Heart left ventricle (tissue), 13 donors: ENCODE measurements around the gene UBXN7.

Experiments used
- POLR2A ChIP-seq, 2 donors: fragments of 450-650 bp; IDR thresholded peaks; one replicate each; pipeline ENCODE4 v1.6.1; 2017; ENCODE audit warnings: antibody characterized with exemption in 2 of 2, mild to moderate bottlenecking in 2 of 2, moderate library complexity in 2 of 2
- TF ChIP-seq, protein P1 (sequence below), 12 donors: fragments of 200-600 bp; sonication (generic) in 4 of 12; IDR thresholded peaks; one replicate each; pipeline versions ENCODE4 v1.5.0 to v1.8.0; 2018 to 2022; ENCODE audit warnings: antibody characterized with exemption in 12 of 12, mild to moderate bottlenecking in 5 of 12
- donor health status: ischemic (EF 13 %, LVEDD 7.1; RV severe dilation, severe dysfunction).
- donor health status: DM: no; HTN: yes; CAD: no.
- donor health status: DM: no; HTN: no; CAD: no.
- donor health status: ischemic (EF 25% LVEDD 6.9; RV normal size, moderate dysfunction).
- donor health status: ischemic (EF 25% LVEDD 5.7; RV mildly dilated, moderate dysfunction).
- donor health status: ischemic (EF 35%, LVEDD 5.7; RV mildly dilated, moderate dysfunction).
- donor health status: nonischemic (EF 11% LVEDD 7.7; RV severe dilation, severe dysfunction).
- donor health status: DM: yes; HTN: yes; CAD: no.
- donor health status: PGD.
- donor health status: ischemic (EF 29% LVEDD 5.4; RV normal size, mild dysfunction).
- donor health status: nonischemic (EF 23%, LVEDD 6.1; RV moderate dilation, normal function).

DNA sequence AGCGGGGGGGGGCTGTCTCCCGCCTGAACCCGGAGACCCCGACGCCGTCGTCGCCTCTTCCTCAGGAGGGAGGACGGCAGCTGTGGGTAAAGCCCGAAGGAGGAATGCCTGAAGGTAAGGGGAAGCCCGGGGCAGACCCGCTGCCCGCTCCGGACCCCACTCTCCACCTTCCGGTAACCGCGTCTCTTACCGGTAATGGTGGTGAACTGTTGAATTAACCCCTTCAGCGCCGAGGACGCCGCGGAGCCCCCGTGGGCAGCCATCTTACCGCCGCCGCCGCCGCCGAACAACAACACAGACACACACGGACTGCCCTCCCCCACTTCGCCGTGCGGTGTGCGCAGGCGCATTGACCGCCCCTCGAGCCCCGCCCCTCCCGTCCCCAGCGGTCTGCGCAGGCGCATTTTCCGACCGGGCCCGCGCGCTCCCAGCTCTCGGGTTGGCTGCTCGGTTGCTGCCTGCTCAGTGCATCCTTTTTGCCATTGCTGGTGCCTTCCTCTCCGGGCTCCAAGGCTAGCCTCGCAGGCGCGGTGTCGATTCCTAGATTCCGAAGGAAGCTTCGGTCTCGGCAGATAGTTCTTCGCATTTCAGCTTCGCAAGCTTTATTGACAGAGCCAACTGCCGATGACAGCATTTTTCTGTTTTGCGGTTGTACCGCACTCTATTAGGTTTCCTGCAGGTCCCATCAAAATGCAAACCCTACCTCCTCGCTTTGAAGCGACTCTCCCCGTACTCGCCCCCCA lies at the start of gene UBXN7:
- TF ChIP-seq, protein P1, sequence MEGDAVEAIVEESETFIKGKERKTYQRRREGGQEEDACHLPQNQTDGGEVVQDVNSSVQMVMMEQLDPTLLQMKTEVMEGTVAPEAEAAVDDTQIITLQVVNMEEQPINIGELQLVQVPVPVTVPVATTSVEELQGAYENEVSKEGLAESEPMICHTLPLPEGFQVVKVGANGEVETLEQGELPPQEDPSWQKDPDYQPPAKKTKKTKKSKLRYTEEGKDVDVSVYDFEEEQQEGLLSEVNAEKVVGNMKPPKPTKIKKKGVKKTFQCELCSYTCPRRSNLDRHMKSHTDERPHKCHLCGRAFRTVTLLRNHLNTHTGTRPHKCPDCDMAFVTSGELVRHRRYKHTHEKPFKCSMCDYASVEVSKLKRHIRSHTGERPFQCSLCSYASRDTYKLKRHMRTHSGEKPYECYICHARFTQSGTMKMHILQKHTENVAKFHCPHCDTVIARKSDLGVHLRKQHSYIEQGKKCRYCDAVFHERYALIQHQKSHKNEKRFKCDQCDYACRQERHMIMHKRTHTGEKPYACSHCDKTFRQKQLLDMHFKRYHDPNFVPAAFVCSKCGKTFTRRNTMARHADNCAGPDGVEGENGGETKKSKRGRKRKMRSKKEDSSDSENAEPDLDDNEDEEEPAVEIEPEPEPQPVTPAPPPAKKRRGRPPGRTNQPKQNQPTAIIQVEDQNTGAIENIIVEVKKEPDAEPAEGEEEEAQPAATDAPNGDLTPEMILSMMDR (IDR thresholded peaks at IDR 0.05): no peak
- peak in 1 of 2 donors; percentile 90 for TF ChIP-seq POLR2A (IDR thresholded peaks at IDR 0.05)
